ENCODE measurements around the gene ONECUT1.
"Not testable (repeated sequence)": the region's sequence is repeated elsewhere in the genome, so short reads cannot be mapped to it uniquely, and the experiment has no call there.

ONECUT1 gene

DNA sequence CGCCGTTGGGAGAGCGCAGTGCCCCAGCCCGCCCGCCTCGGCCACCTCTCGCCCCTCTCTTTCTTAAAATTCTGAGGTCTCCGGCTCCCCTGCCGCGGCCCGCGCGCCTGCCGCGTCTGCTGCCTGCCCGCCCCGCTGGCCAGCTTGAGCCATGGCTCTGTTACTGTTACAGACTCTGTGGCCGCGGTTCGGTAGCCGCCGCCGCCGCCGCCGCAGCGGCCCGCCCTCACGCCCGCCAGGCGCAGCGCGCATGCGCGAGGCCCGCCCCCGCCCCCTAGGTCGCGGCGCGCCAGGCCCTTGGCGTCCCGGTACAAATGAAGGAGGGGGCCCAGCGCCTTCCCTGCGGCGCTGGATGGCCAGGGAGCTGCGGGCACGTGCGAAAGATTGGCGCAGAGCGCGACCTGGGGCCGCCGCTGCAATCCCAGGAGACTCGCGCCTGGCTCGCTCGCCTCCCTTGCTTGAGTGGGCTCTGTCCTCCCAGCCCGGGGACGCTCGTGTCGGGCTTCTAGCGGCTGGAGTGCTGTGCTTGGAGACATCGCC lies at the start of gene ONECUT1:
TSS of gene ONECUT1 (minus strand) at position 168 of the 540 bp plus-strand sequence. CDS start 452 bp downstream, outside the sequence.
- DNase-seq = no peak

DNA sequence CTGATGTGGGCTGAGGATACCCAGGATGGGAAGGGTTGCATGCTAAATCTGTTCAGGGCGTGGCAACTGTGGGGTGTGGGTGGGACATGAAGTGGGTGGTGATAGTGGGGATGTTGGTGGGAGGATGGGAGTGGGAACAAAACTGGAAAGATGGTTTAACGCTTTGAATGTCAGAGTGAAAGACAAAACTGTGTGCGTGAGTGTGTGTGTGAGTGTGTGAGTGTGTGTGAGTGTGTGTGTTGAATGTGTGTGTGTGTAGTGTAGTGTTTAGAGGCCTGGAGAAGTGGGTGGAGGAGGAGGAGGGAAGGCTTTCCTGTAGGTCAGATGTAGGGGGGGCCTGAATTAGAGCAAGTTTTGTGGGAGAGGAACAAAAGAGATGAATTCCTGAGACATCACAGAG lies 44.2 kb upstream of the ONECUT1 start:
- no peak for DNase-seq

DNA sequence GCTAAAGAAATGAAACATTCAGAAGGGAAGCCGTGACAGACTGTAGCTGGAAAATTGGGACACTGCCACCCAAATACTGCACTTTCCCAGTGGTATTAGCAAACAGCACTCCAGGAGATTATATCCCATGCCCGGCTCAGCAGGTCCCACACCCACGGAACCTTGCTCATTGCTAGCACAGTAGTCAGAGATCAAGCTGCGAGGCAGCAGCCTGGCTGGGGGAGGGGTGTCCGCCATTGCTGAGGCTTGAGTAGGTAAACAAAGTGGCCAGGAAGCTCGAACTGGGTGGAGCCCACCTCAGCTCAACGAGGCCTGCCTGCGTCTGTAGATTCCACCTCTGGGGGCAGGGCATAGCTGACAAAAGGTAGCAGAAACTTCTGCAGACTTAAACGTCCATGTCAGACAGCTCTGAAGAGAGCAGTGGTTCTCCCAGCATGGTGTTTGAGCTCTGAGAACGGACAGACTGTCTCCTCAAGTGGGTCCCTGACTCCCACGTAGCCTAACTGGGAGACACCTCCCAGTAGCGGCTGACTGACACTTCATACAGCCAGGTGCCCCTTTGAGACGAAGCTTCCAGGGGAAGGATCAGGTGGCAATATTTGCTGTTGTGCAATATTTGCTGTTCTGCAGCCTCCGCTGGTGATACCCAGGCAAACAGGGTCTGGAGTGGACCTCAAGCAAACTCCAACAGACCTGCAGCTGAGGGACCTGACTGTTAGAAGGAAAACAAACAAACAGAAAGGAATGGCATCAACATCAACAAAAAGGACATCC lies 34.2 kb upstream of the ONECUT1 start:
- DNase-seq = not testable (repeated sequence)

DNA sequence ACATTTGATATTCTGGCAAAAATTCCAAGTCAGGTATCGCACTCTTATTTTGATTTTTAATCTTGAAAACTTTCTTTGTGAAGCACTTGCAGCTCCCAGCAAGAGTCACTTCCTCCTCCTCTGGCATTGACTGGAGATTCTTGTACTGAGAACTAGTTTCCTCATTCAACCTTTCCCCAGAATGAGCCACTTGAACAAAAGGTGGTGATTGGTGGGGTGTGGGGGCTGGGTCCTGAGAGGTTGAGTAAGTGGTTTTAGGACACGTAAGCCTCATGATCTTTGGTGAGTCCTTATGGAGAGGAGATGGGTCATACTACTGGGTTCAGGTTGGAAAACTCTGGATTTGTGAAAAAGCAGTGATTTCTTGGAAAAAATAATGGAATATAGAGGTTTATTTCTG lies 32.3 kb upstream of the ONECUT1 start:
- DNase-seq = no peak

DNA sequence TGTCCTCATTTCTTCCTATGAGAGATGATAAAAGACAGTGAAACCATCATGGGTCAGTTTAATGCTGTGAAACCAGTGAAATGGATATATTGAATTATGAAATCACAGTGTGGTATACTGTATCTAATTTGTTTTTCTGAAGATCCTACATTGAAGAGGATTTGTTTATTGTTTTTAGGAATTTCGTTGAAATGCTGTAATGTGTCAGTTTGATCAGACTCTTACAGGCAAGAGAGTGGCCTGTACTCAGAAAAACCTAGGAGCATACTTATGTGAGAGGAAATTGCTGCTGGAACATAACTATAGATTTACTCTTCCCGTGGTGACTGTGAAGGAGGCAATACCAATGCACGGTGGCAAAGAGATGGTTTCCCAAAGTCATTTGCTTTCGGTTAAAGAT lies 29.1 kb upstream of the ONECUT1 start:
- DNase-seq = no peak

DNA sequence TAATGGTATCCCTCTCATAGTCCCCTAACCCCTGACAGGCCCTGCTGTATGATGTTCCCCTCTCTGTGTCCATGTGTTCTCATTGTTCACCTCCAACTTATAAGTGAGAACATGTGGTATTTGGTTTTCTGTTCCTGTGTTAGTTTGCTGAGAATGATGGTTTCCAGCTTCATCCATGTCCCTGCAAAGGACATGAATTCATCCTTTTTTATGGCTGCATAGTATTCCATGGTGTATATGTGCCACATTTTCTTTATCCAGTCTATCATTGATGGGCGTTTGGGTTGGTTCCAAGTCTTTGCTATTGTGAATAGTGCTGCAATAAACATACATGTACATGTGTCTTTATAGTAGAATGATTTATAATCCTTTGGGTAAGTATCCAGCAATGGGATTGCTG lies 25.8 kb upstream of the ONECUT1 start:
- DNase-seq = not testable (repeated sequence)

DNA sequence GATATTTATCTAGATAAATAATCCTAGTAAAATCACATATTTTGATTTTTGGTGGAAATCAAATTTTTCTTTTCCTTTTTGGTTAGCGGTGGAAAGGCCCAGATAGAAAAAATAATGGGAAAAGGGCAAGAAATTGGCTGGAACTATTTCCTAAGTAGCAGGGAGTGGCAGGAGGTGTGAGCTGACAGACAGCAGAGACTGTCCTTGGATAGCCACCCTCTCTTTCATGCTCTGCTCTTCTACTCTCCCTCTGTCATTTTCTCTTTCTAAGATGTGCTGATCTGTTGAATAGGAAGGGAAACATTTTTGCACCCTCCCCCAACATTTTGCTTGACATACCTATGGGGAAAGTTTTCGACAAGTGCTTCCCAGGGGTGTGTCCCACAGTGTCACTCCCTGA lies 18.9 kb upstream of the ONECUT1 start:
- no peak for DNase-seq

DNA sequence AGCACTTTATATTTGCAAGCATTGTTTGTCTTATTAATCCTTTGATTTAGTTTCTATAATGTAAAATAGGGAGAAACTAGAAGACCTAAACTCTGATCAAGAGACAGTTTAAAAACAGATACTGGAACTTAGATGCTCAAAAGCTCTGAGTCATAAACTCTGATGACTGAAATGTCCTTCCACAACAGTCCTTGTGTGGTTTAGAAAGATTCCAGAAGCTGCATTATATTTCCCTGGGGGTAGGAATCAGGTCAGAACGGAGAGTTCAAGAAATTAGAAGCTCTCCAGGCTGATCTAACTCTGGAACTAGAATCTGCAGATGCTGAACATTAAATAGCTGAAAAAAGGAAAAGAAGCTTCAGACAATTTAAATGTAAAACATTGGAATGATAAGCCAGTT lies 18.3 kb upstream of the ONECUT1 start:
- no peak for DNase-seq

DNA sequence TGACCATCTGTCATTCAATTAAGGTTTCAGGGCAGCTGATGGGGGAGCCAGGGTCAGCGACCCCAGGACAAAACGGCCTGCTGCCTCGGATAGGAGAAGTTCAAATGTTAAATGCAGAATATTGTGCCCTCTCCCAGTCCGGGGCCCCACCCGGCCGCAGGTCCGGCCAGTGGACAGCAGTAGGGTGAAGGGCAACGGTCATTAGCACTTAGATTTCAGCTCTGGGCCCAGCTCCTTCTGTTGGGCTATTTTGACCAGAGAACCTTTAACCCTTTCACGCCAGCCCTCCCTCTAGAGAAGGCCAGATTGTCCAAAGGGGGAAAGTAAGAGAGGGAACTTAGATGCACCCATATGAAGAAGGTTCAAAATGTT lies 16.1 kb upstream of the ONECUT1 start:
- DNase-seq = no peak

DNA sequence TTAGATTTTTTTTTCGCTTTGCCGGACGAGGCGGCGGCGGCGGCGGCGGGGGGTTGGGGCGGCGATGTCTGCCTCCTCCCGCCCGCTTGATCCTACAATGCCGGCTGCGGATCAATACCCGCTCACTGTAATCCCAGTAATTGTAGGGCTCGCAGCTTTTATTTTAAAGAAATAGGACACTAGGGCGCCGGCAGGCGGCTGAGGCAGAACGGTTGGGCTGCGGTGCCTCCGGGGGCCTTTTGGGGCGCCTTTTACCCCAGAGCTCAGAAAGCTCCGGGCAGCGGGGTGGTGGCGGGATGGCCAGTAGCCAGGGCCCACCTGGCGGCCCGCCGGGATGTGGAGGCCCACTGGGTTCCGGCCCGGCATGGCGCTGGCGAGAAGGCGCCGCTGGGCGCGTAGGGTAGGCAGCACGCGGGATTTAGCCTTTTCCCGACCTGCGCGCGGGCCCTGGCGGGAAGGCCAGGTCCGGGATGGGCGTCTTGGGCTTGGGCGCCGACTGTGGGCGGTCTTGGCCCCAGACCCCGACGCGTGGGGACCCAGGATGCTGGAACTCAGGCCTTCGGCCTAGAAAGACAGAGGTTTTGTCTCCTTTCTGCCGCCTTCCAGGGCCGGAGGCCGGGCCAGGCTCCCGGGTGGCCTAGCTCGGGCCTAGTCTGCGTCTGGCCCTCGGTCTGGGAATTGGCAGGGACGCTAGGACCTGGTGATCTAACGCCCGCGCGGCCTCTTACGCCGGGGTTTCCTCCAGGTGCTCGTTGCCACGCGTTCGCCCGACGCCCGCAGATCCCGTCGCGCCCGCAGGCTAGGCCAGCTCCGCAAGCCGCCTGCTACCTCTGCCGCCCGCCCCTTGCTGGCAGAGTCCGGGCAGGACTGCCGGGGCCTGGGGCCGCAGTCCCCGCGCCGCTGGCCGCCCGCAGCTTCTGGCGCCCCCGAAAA lies 15.5 kb upstream of the ONECUT1 start:
- DNase-seq = no peak

DNA sequence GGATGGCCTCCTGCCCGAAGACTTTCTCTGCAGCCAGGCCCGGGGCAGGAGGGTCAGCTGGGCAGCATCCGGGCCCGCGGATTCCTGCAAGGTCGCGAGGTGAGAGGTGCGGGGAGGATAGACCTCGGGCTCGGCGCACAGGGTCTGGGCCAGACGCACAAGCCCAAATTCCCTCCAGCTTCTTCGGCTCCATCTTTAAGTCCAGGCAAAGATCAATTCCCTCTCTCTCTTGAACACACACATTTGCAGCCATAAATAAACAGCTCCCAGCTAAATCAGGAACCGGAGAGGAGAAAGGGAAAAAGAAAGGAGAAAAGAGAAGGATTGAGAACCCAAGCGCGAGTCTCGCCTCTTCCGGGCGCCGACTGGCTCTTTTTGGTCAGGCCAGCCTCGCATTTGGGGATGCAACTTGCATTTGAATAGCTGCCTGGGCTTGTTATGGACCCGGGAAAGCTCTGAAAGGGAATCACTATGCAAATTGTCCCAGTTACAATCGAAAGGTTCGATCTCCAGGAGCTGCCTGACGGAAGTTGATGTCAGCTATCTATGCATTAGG lies 14.5 kb upstream of the ONECUT1 start:
- no peak for DNase-seq

DNA sequence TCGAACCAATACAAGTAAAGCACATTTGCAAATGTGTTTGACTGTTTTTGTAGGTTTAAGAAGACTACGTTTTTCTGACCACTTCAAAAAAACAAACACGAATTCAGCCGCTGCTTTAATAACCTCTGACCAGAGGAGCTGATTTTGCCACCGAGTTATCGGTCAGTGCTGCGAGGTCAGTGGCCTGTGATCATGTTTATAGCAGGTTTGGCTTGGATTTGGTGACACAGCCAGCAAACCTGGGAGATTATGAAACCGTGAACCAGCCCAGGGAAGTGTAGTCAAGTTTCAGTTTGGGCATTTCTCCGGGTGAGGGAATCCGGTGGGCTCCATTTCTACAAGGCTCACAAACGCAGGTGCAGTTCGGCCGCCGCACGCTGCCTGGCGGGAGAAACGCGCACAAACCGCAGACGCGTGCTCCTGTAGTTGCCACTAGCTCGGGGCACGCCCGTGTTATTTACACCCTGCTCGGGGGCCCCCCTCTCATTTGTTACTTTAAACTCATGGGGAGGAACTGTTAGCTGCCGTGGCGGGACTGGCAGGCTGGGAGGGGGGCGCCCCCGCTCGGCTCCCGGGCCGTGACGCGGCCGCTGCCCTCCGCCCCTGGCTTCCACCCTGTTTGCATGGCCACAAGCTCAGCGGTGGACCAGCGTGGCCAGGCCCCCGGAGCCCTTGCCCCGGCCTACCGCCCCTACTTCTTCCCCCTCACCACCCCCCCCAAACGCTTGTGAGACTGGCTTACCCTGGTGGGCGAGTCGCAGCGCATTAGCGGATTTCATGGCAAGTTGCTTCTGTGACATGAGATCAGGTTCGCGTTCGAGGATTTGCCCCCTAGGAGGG lies 13.6 kb upstream of the ONECUT1 start:
- DNase-seq = no peak

DNA sequence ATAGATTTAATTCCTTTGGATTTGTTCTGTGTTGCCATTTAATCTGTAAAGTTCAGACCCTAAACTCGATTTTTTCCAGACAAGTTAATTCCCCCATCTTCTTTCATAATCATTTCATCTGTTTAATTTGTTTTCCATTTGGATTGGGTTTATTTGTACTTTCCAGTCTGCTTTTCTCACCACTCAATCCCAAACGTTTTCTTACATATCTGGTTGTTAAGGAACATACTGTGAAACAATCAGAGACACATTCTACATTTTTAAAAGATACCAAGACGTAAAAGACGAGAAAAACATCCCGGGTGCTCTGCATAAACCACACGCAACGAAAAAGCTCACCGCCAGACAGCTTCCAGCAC lies 13.0 kb upstream of the ONECUT1 start:
- DNase-seq = no peak

DNA sequence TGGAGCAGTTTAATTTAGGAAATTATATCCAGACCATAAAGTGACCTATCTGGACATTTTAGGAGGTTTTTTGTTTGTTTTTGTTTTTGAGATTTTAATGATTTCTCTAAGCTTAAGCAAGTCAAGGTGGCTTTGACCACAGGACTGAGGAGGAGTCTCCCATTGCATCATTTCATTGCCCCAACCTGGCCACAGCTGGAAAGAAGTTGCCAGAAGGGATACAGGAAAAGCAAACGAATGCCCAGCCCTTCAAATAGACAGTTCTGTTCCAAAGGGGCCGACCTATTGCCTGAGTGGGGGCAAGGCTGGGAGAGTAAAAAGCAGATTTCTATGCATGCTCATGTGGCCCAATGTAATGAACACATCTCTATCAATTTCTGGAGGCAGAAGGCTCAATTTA lies 12.0 kb upstream of the ONECUT1 start:
- DNase-seq = no peak

DNA sequence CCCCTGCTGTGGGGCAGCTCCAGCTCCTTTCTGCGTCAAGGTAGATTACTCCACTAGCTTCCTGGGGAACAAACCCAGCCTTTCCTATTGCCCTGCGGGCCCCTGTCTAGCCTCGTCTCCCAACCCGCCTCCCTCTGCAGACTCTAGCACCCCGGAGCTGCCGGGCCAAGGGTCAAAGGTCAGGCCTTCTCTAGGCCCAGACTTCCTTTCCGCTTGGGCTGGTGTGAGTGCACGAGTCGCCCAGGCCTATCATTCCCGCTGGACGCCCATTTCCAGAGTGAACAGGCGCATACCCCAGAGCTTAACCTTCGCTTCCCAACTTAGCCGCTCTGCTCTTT lies 11.6 kb upstream of the ONECUT1 start:
- DNase-seq = no peak

DNA sequence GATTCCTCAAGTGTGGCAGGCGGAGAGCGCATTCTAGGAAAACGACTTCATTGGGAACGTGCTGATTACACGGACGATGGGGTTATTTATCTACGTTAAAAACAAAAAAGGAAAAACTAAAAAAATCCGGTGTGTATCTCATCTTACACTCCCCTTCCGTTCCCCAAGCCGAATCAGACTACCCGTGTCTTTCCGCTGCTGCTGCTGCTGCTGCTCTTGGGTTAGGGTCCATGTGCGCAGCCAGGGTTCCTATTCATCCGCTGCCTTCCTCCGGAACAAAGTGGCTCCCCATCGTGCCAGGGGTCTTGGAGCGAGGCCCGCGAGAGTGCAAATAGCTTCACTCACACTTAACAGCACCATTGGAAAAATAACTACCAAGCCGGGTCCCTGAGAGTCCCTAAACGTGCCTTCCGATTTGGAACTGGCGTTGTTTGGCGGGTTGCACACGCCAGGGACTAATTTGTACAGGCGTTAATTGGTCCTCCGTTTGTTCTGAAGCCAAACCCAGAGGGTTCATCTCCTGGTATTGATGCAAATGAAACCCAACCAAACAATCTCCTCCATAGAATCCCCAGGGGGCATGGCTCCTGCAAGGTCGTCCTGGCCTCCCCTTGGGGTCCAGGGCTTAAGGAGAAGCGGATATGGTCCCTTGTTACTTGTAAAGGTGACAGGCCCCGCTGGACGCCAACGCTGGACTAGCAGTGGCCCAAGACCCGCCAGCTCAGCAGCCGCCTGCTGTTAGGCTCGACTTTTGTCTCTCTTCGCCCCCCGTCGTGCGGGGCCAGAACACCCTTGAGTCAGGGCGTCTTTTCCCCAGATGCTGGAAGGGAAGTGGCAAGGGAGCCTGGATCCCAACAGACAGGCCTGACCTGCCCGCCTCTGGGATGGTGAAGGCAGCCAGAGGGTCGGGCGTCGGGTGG lies 11.0 kb upstream of the ONECUT1 start:
- no peak for DNase-seq

DNA sequence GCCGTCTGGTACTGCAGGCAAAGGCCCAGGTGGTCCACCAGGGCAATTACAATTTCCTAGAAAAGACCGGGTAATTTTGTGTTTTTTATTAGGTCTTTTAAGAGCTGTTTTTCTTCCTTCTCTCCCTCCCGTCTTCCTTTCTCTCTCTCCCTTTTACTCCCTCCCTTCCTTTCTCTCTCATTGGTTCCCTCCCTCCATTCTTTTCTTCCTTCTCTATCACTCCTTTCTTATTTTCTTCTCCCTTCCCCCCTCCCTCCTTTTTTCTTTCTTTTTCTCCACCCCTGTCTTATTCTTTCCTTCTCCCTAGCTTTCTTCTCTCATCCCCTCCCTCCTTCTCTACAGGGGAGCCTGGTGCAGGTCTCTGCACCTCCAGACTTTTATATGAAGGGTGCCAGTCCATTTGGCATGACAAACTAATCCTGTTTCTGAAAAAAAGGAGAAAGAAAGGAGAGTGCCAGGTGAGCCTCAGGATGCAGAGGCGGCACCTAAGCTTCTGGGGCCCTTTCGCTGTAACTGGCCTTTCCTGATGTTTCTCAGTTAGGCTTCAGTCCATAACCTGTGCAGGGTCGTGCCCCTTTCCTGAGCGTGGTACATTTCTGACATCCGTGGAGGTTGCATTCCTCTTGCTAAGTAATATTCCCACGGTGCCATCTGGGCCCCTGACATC lies 9.1 kb upstream of the ONECUT1 start:
- DNase-seq = no peak

DNA sequence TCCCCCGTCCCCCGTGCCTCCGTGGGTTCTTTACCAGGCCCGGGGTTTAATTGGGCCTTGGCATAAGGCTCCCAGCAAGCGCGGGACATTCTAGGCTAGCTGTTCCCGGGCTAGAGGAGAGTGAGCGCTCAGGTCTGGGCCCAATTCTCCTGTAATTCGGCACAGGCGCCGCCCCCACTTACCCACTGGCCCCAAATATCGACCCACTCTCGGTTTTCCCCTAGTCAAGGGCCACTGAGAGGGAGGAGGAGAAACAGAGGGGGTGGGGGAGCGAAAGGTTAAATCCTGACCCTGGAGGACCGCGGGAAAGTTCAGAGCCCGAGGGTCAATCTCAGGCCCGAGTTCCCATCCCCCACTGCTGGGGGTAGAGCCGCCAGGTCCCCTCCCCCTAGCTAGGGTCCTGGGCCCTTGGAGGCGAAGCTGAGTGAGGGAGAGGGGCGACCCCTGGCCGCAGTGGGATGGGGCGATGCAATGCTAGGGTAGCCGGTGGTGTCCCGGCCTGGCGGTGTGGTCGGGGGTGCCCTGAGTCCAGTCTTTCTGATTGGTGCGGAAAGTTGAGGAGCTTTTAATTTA lies 8.5 kb upstream of the ONECUT1 start:
- DNase-seq = no peak

DNA sequence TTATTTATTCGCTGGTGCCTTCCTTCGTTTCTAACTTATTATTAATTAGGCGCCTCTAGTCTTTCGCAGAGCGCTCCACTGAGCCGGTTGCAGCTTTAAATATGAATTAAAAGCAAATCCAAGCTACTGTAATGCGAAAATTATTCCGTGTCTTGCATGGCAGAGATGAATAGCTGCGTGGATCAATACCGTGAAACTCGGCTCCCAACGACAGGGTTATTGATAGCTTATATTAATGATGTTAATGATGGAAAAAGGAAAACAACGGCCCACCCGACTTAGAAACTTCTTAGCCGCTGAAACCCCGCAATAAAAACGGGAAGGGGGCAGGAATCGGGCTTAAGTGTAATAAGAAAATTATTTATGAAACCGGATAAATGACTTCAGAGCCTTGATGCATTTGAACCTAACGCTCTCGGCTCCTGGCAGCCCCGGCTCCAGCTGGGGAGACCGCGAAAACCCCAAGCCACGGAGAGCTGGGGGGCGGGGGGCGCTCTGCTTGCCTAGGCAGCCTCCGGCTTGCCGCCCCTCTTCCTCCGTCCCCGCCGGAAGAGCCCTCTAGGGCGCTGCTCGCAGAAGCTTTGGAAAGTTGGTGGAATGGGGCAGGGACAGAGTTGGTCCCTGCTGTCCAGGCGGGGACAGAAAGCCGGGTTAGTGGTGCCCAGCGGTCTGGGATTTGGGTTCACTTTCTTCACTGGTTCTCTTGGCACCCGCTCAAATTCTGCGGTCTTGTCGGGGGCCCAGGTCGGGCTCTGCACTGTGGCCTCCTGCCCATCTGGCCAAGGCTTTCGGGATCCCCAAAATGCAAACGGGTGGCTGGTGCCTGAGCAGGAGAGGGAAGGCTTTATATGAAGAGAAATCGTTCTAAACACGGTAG lies 7.7 kb upstream of the ONECUT1 start:
- DNase-seq = no peak

Measured in activated effector memory CD4-positive, alpha-beta T cell treated with Interleukin-2 at 50 U/mL for 16 hours (primary cell).